Measurements from ENCODE around the gene CTAGE15. TPM values are rescaled to one million over a fixed set of nuclear protein-coding genes. Genes with fewer than 3 reads are reported as not detected.
"Not testable (repeated sequence)": the region's sequence is repeated elsewhere in the genome, so short reads cannot be mapped to it uniquely, and the experiment has no call there.

CTAGE15 gene
- 0.51 and 1.4 TPM in 2 replicates for total RNA-seq (2014; rRNA removed; shearing (Covaris generic))

- DNase-seq (ENCODE audit: low spot score): not testable (repeated sequence)
Observed at GRCh38 chr7:143571501-143571900, at the start of gene CTAGE15. Gene CTAGE15, plus strand, starts transcription at chr7:143571801. Its CDS starts 17 bp downstream, at chr7:143571818.

- DNase-seq (ENCODE audit: low spot score): not testable (repeated sequence)
Observed at GRCh38 chr7:143522309-143522916, 49.2 kb upstream of the CTAGE15 start.

GRCh38 chr7:143531169-143531926, 40.3 kb upstream of the CTAGE15 start:
- not testable (repeated sequence) for DNase-seq (ENCODE audit: low spot score)

GRCh38 chr7:143531932-143532331, 39.7 kb upstream of the CTAGE15 start:
- not testable (repeated sequence) for DNase-seq (ENCODE audit: low spot score)

- not testable (repeated sequence) for DNase-seq (ENCODE audit: low spot score)
Observed at GRCh38 chr7:143533213-143533839, 38.3 kb upstream of the CTAGE15 start.

- DNase-seq (ENCODE audit: low spot score): not testable (repeated sequence)
Observed at GRCh38 chr7:143536443-143536842, 35.2 kb upstream of the CTAGE15 start.

- not testable (repeated sequence) for DNase-seq (ENCODE audit: low spot score)
Observed at GRCh38 chr7:143543288-143544038, 28.1 kb upstream of the CTAGE15 start.

- DNase-seq (ENCODE audit: low spot score): not testable (repeated sequence)
Observed at GRCh38 chr7:143555968-143556367, 15.6 kb upstream of the CTAGE15 start.

- not testable (repeated sequence) for DNase-seq (ENCODE audit: low spot score)
Observed at GRCh38 chr7:143563306-143563705, 8.3 kb upstream of the CTAGE15 start.

GRCh38 chr7:143566001-143566400, 5.6 kb upstream of the CTAGE15 start:
- DNase-seq (ENCODE audit: low spot score): not testable (repeated sequence)

GRCh38 chr7:143588183-143588582, 16.6 kb downstream of the CTAGE15 start:
- not testable (repeated sequence) for DNase-seq (ENCODE audit: low spot score)

GRCh38 chr7:143589897-143590296, 18.3 kb downstream of the CTAGE15 start:
- not testable (repeated sequence) for DNase-seq (ENCODE audit: low spot score)

GRCh38 chr7:143598086-143598485, 26.5 kb downstream of the CTAGE15 start:
- DNase-seq (ENCODE audit: low spot score): not testable (repeated sequence)

GRCh38 chr7:143603549-143603948, 31.9 kb downstream of the CTAGE15 start:
- DNase-seq (ENCODE audit: low spot score): not testable (repeated sequence)

GRCh38 chr7:143606088-143606487, 34.5 kb downstream of the CTAGE15 start:
- DNase-seq (ENCODE audit: low spot score): not testable (repeated sequence)

- peak; percentile 9 for DNase-seq (ENCODE audit: low spot score)
Observed at GRCh38 chr7:143615545-143615944, 43.9 kb downstream of the CTAGE15 start.

- not testable (repeated sequence) for DNase-seq (ENCODE audit: low spot score)
Observed at GRCh38 chr7:143617204-143617603, 45.6 kb downstream of the CTAGE15 start.

- DNase-seq (ENCODE audit: low spot score): not testable (repeated sequence)
Observed at GRCh38 chr7:143620058-143620457, 48.5 kb downstream of the CTAGE15 start.

- DNase-seq (ENCODE audit: low spot score): not testable (repeated sequence)
Observed at GRCh38 chr7:143620646-143621045, 49.0 kb downstream of the CTAGE15 start, which contains the start of gene TCAF2. Gene TCAF2, plus strand, starts transcription at chr7:143620974.

- DNase-seq (ENCODE audit: low spot score): not testable (repeated sequence)
Observed at GRCh38 chr7:143621175-143621574, 49.6 kb downstream of the CTAGE15 start.

GRCh38 chr7:143622130-143622529, 50.5 kb downstream of the CTAGE15 start:
- not testable (repeated sequence) for DNase-seq (ENCODE audit: low spot score)

All from HT-29 (cell line).